GM19324 (cell line): ENCODE measurements around the gene PPARA.

Experiments
- ATAC-seq: cut with Tn5 transposase; IDR thresholded peaks from one replicate; pipeline ENCODE4 v1.9.1; 2021; ENCODE audit warnings: mild to moderate bottlenecking, moderate library complexity; ENCODE audit not compliant: unreplicated experiment, low FRiP score

Gene PPARA

DNA sequence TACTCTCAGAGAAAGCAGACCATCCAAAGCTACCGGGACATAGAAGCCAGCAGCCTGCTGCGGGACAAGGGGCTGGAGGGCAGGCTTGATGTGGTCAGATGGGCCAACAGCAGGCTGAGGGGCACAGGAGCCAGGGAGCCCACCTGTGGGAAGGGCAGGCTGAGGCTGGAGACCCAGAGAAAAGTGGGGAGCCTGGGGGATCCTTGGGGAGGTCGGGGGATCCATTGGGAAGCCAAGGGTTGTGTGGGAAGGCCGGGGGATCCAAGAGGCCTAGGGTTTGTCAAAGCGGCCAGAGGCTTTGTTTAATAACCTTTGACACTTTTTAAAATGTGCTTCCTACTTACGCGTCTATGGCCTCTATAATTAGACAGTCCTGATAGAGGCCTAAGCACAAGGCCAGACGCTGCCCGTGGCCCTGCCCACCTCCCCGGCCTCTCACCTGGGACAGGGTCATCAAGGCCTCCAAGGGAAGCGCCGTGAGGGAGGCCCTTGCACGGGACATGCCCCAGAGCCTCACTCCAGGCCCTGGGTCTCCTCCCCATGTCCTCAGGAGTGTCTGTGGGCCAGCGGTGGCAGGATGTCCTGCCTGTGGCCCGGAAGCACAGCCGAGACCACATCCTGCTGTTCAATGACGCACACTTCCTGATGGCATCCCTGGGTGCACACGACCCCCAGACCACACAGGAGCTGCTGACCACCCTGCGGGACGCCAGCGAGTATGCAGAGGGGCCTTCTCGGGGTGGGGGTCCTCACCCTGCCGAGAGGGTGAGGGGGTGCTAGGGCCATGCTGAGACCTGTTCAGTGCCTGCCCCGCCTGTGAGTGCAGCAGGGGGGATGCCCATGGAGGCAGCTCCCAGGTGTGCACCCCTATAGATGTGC lies 137.8 kb downstream of the PPARA start:
- ATAC-seq = peak; percentile 64

DNA sequence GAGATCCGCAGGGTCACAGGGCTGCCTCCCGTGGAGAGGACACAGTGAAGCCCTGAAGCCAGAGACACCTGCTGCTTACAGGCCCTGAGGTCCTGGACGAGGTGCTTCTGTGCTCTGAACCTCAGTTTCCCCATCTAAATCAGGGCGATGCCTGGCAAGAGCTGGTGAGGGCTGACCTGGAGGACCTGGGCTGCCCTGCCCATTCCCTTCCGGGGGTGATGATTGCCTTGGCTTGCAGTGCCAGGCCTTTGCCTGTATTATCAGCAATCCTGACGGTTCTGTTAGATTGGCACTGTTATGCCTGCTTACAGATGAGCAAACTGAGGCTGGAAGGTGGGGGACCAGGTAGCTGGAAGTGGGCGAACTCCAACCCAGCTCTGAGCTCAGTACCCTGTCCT lies 138.5 kb downstream of the PPARA start:
- no peak for ATAC-seq

DNA sequence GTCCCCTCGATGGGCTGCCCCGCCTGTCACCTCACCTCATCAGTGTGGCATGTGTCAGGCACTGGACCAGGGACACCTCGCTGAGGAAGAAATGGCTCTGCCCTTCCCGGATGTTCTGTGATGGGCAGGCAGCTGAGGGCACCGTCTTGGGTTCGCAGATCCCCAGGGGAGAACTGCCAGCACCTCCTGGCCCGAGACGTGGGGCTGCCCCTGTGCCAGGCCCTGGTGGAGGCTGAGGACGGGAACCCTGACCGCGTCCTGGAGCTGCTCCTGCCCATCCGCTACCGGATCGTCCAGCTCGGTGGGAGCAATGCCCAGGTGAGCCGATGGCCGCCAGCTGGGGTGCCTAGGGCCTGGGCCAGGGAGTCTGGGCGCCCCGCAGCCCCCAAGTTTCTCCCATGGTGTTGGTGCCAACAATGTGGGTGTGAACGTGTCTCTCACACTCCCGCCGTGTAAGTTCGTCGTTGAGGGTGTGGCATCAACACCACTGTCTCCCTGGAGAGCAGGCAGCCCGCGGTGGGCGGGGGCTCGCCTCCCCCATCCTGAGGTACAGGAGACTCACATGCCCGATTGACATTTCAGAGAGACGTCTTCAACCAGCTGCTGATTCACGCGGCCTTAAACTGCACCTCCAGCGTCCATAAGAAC lies 139.0 kb downstream of the PPARA start:
- no peak for ATAC-seq

DNA sequence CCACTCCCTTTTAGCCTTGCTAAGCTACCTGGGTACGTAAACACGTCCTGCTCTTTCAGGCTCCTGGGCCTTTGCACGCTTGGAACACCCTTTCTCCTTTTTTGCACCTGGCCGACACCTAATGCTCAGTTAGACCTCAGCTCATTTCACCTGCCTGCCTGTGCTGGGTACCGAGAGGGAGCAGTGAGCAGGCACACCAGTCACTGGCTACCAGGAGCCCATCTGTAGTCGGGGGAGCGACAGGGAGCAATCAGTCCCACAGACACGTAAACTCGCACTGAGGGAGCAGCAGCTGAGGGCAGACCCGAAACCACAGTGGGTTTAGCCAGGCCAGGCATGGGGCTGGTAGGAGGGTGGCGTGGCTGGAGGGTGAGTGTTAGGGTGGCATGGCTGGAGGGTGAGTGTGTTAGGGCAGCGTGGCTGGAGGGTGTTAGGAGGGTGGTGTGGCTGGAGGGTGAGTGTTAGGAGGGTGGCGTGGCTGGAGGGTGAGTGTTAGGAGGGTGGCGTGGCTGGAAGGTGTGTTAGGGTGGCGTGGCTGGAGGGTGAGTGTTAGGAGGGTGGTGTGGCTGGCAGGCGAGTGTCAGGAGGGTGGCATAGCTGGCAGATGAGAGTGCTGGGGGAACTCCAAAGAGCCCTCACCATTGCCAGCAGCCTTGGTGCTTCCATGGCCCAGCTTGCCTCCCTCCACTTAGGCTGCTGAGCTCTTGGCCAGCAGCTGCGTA lies 140.0 kb downstream of the PPARA start:
- no peak for ATAC-seq

DNA sequence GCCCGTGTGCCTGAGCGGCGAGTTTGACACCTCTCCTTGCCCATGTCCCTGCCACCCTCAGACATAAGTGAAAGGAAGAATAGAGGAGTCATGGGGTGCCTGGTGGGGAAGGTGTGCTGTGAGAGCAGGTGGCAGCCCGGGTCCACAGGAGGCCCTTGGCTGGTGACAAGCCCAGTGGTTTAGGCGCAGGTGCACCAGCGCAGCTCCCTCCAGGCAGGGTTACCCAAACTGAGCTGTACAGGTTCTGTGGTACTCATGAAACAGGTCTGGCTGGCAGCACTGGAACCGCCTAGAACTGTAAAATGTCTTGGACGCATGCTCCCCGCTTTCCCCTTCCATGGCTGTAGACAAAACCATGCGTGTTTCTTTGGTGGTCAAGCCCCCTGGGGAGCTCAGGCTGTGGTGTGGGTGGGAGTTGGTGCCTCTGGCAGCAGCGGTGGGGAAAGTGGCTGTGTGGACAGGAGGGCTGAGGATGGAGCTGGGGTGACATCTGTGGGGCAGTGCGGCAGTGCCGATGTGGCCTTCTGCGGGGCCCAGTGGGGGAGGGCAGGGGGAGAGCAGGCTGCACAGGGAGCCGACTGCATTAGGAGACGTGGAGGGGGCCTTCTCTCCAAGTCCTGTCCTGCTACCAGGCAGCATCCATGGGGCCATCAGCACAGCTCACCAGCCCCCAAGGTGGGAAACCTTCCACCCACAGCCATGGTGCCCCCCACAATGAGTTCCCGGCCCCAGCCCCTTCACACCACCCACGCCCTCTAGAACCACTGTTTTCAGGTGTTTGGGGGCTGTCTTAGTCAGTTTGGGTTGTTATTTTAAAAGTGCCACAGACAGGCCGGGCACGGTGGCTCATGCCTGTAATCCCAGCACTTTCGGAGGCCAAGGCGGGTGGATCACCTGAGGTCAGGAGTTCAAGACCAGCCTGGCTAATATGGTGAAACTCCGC lies 140.8 kb downstream of the PPARA start:
- ATAC-seq = no peak

DNA sequence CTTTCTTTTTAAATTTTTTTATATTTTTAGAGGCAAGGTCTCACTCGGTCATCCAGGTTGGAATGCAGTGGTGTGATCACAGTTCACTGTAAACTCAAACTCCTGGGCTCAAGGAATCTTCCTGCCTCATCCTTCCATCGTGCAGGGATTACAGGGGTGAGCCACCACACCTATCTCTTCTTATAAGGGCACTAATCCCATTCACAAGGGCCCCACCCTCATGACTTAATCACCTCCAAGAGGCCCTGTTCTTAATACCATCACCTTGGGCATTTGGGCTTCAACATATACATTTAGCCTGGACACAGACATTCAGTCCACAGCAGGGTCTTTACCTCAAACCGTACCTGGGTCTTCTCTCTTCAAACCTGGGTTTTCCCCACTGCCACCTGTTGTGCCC lies 141.8 kb downstream of the PPARA start:
- ATAC-seq = no peak

DNA sequence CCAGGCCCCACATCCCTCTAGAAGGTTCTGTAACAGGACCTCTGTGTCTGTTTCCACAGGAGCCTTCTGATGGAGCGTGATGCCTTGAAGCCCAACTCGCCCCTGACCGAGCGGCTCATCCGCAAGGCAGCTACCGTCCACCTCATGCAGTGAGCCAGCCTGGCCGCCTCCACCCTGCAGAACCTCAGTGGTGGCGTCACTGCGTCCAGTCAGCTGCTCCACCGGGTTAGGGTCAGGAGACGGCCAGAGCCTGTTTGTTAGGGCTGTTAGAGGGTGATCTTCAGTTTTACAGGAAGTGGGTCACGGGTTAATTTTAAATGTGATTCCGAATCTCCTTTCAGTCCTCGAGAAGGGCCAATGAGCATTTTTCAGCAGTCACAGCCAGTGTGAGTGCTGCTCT lies 142.4 kb downstream of the PPARA start:
- ATAC-seq = no peak
